ENCODE data around the gene SLC8A1. TPM values are rescaled to one million over a fixed set of nuclear protein-coding genes. Genes with fewer than 3 reads are reported as not detected.

Gene SLC8A1
- polyA plus RNA-seq, 3 donors: 16.9 to 18.2 (median 18.0) TPM

GRCh38 chr2:40219141-40219540 is 232.7 kb downstream of the SLC8A1 start:
- TF ChIP-seq CTCF (IDR thresholded peaks at IDR 0.05): no peak
- Histone ChIP-seq H3K36me3 (replicated peaks in 1 of 2; ENCODE audit: control insufficient read depth in 1 of 2, insufficient read depth in 2 of 2, low read length in 2 of 2) (no peaks in the 10 kb centered on the region), H2AFZ (ENCODE audit: insufficient read depth, low read depth, low read length, poor library complexity, severe bottlenecking) (no peak overlapping the region), H3K4me3 (replicated peaks in 1 of 3; ENCODE audit: low read depth in 2 of 3, low read length in 3 of 3) (no peak overlapping the region), H4K20me1 (ENCODE audit: insufficient read depth, low read length) (peaks cover 63% of the 10 kb centered on the region), H3K79me2 (ENCODE audit: insufficient read depth, low read length) (peaks cover 18% of the 10 kb centered on the region), H3K27me3 (ENCODE audit: control insufficient read depth in 2 of 2, insufficient read depth in 2 of 2, low read length in 2 of 2) (no peaks in the 10 kb centered on the region), H3K27ac (ENCODE audit: low read depth in 1 of 2, low read length in 2 of 2) (no peak overlapping the region), H3K4me1 (ENCODE audit: control insufficient read depth in 1 of 2, insufficient read depth in 2 of 2, low read length in 2 of 2) (peaks cover 11 to 23% of the 10 kb centered on the region in 2 donors), H3K4me2 (replicated peaks; ENCODE audit: extremely low read depth, low read length, poor library complexity, severe bottlenecking) (no peak overlapping the region), H3K9ac (ENCODE audit: insufficient read depth, low read length, poor library complexity, severe bottlenecking) (no peak overlapping the region), H3K9me3 (replicated peaks in 1 of 2; ENCODE audit: control insufficient read depth in 1 of 2, insufficient read depth in 1 of 2, low read length in 2 of 2) (no peaks in the 10 kb centered on the region)
- peaks cover 0 to 4% (median 0%) of the 10 kb centered on the region in 3 donors for H3K27me3 Mint-ChIP-seq (ENCODE audit: low read depth in 3 of 3)
- peaks cover 16 to 23% of the 10 kb centered on the region in 2 donors for H3K36me3 Mint-ChIP-seq
- 100% methylated on average over 1 of the region's 1 CpG for WGBS (ENCODE audit: insufficient coverage)
- no peak for DNase-seq
- intact Hi-C loops (cut with micrococcal nuclease): no loop called here
- H3K4me3 Mint-ChIP-seq: no peak overlapping the region
- H3K27ac Mint-ChIP-seq: peak overlapping the region in 2 of 7 donors; percentile 67 to 76
- H3K9me3 Mint-ChIP-seq: peaks cover 0 to 10% (median 6%) of the 10 kb centered on the region in 7 donors
- peaks cover 39% of the 10 kb centered on the region for H3K4me1 Mint-ChIP-seq

GRCh38 chr2:40218679-40219078 is 233.2 kb downstream of the SLC8A1 start:
- peaks cover 0 to 4% (median 0%) of the 10 kb centered on the region in 3 donors for H3K27me3 Mint-ChIP-seq (ENCODE audit: low read depth in 3 of 3)
- intact Hi-C loops (cut with micrococcal nuclease): no loop called here
- no peaks in the 10 kb centered on the region for H3K27me3 ChIP-seq (ENCODE audit: control insufficient read depth in 2 of 2, insufficient read depth in 2 of 2, low read length in 2 of 2)
- H3K27ac ChIP-seq (ENCODE audit: low read depth in 1 of 2, low read length in 2 of 2): no peak overlapping the region
- H3K36me3 Mint-ChIP-seq: peaks cover 16 to 22% of the 10 kb centered on the region in 2 donors
- no peak overlapping the region for H3K4me2 ChIP-seq (replicated peaks; ENCODE audit: extremely low read depth, low read length, poor library complexity, severe bottlenecking)
- peaks cover 0 to 10% (median 6%) of the 10 kb centered on the region in 7 donors for H3K9me3 Mint-ChIP-seq
- no peak for TF ChIP-seq CTCF (IDR thresholded peaks at IDR 0.05)
- peaks cover 11 to 23% of the 10 kb centered on the region in 2 donors for H3K4me1 ChIP-seq (ENCODE audit: control insufficient read depth in 1 of 2, insufficient read depth in 2 of 2, low read length in 2 of 2)
- peaks cover 39% of the 10 kb centered on the region for H3K4me1 Mint-ChIP-seq
- peaks cover 0 to 1% of the 10 kb centered on the region in 2 donors for H3K36me3 ChIP-seq (replicated peaks in 1 of 2; ENCODE audit: control insufficient read depth in 1 of 2, insufficient read depth in 2 of 2, low read length in 2 of 2)
- no peak overlapping the region for H3K4me3 ChIP-seq (replicated peaks in 1 of 3; ENCODE audit: low read depth in 2 of 3, low read length in 3 of 3)
- no peak overlapping the region for H3K4me3 Mint-ChIP-seq
- H3K9me3 ChIP-seq (replicated peaks in 1 of 2; ENCODE audit: control insufficient read depth in 1 of 2, insufficient read depth in 1 of 2, low read length in 2 of 2): no peaks in the 10 kb centered on the region
- H4K20me1 ChIP-seq (ENCODE audit: insufficient read depth, low read length): peaks cover 63% of the 10 kb centered on the region
- peak overlapping the region in 1 of 7 donors; percentile 40 for H3K27ac Mint-ChIP-seq
- no peak overlapping the region for H3K9ac ChIP-seq (ENCODE audit: insufficient read depth, low read length, poor library complexity, severe bottlenecking)
- WGBS (ENCODE audit: insufficient coverage): 0% methylated on average over 3 of the region's 3 CpGs
- no peak overlapping the region for H2AFZ ChIP-seq (ENCODE audit: insufficient read depth, low read depth, low read length, poor library complexity, severe bottlenecking)
- H3K79me2 ChIP-seq (ENCODE audit: insufficient read depth, low read length): peaks cover 15% of the 10 kb centered on the region
- no peak for DNase-seq

Measured in CD14-positive monocyte (primary cell).